Measurements from ENCODE around the gene CACNB3.

GRCh38 chr12:48817873-48818830 lies at the start of gene CACNB3:
- no peak for TF ChIP-seq CTCF (IDR thresholded peaks at IDR 0.05; ENCODE audit: poor library complexity)
- no peak for TF ChIP-seq EZH2 (IDR thresholded peaks at IDR 0.05; ENCODE audit: borderline replicate concordance)
- no peak for TF ChIP-seq EZH2phosphoT487 (IDR thresholded peaks at IDR 0.05; ENCODE audit: low read depth, severe bottlenecking, unreplicated experiment)
